Subcutaneous abdominal adipose tissue (tissue), 5 donors: ENCODE results near the gene MBD4.

Experiments used
- H3K27ac ChIP-seq: one replicate; pipeline ENCODE4 v1.7.0; 2013; ENCODE audit warnings: low read depth, mild to moderate bottlenecking, inconsistent platforms, low read length, moderate library complexity
- H3K27me3 ChIP-seq, 5 donors: one replicate each; pipeline ENCODE4 v1.7.0; 2013; ENCODE audit warnings: low read length in 5 of 5, inconsistent platforms in 1 of 5; ENCODE audit not compliant: control insufficient read depth in 5 of 5, insufficient read depth in 4 of 5
- H3K36me3 ChIP-seq, 5 donors: one replicate each; pipeline ENCODE4 v1.7.0; 2013; ENCODE audit warnings: low read length in 5 of 5; ENCODE audit not compliant: control insufficient read depth in 5 of 5, insufficient read depth in 5 of 5
- H3K4me1 ChIP-seq, 5 donors: one replicate each; pipeline ENCODE4 v1.7.0; 2013; ENCODE audit warnings: low read length in 5 of 5, mild to moderate bottlenecking in 3 of 5, moderate library complexity in 1 of 5; ENCODE audit not compliant: control insufficient read depth in 5 of 5, insufficient read depth in 5 of 5
- H3K4me3 ChIP-seq, 5 donors: one replicate each; pipeline ENCODE4 v1.7.0; 2013; ENCODE audit warnings: low read length in 5 of 5, low read depth in 1 of 5
- H3K9ac ChIP-seq, 5 donors: one replicate each; pipeline ENCODE4 v1.7.0; 2013; ENCODE audit warnings: low read length in 5 of 5, mild to moderate bottlenecking in 4 of 5, moderate library complexity in 3 of 5
- H3K9me3 ChIP-seq, 5 donors: one replicate each; pipeline ENCODE4 v1.7.0; 2013; ENCODE audit warnings: low read length in 5 of 5; ENCODE audit not compliant: control insufficient read depth in 5 of 5
- donor health status: healthy.
- donor health status: healthy.
- donor health status: healthy.
- donor health status: healthy.
- donor health status: healthy.

The MBD4 gene

DNA sequence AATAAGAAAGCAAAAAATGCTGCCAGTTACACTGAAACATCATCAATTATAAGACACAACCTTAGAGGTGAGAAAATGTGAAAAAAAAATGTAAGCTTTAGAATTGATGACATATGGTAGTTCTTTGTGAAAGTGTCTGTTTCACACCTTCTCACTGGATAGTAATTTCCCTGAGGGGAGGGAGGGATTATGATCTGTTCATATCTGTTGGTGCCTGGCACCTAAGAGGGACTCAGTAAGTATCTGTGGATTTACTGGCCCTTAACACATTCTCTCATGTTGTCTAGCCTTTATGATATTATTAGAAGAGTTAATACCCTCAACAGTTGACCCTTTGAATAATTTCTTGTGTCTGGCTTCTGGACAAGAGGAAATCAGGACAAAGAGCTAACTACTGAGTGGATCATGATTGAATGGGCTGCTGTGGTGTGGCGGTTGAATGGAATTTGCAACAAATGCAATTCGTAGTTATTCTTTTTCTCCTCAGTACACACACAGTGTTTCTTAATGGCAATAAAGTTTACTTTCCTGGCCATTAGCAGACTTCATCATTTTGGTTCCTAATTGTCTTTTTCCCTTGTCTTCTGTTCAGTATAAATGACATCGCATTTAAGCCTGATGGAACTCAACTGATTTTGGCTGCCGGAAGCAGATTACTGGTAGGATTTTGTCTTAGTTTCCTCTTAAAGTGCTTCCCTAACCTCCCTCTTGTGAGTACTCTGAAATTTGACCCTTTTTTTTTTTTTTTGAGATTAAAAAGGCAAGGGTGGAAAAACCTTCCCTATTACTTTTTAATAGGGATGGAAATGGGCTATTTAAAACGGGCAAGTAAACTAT lies 9.7 kb upstream of the MBD4 start:
- Histone ChIP-seq H3K27ac (peak overlapping the region; percentile 5), H3K9me3 (no peaks in the 10 kb centered on the region), H3K4me1 (peaks cover 3 to 22% (median 12%) of the 10 kb centered on the region in 5 donors), H3K27me3 (no peaks in the 10 kb centered on the region), H3K9ac (peak overlapping the region in 1 of 5 donors; percentile 28), H3K36me3 (peaks cover 4 to 27% (median 19%) of the 10 kb centered on the region in 5 donors), H3K4me3 (peak overlapping the region in 1 of 5 donors; percentile 10)

DNA sequence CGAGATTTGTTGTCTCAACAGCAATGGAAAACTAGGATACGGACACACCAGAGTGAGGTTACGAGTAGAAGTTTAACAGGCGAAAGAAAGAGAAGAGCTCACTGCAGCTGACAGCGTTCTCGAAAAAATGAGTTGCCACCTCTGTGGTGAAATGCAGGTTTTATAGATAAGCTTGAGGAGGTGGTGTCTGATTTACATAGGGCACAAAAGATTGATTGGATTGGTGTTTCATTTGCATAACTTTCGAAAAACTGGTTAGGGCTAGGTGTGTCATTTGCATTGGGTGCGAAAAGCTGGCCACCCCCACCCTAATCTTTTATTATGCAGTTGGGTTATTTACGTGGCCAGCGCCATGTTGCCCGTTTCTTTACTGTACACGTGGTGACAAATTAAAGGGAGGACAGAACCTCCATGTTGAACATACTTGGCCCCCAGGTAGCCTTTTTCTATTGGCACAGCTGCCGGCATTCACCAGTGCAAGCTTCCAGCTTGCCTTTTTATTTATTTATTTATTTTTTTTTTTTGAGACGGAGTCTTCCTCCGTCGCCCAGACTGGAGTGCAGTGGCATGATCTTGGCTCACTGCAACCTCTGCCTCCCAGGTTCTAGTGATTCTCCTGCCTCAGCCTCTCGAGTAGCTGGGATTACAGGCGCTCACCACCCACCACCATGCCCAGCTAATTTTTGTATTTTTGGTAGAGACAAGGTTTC lies 8.6 kb upstream of the MBD4 start:
- H3K36me3 ChIP-seq, result peaks cover 4 to 16% (median 15%) of the 10 kb centered on the region in 5 donors
- no peaks in the 10 kb centered on the region for H3K9me3 ChIP-seq
- H3K27me3 ChIP-seq, result no peaks in the 10 kb centered on the region
- H3K4me1 ChIP-seq, result peaks cover 3 to 32% (median 22%) of the 10 kb centered on the region in 5 donors
- no peak overlapping the region for H3K9ac ChIP-seq
- no peak overlapping the region for H3K4me3 ChIP-seq
- no peak overlapping the region for H3K27ac ChIP-seq

DNA sequence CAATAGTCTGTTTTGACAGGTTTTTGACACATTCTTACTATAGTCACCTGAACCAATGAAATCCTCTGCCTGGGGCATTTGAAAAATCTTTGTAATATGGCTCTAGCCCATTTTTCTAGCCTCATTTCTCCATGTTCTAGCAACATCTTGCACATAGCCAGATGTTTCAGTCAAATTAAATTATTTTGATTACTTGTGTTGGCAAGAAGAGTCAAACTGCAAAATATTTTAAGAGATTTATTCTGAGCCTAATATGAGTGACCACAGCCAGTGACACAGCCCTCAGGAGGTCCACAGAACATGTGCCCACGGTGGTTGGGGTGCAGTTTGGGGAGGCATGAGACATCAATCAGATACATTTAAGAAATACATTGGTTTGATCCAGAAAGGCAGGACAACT lies 7.2 kb upstream of the MBD4 start:
- no peak overlapping the region for H3K27ac ChIP-seq
- no peak overlapping the region for H3K9ac ChIP-seq
- H3K4me1 ChIP-seq, result peaks cover 12 to 46% (median 36%) of the 10 kb centered on the region in 5 donors
- H3K27me3 ChIP-seq, result no peaks in the 10 kb centered on the region
- H3K4me3 ChIP-seq, result no peak overlapping the region
- no peaks in the 10 kb centered on the region for H3K9me3 ChIP-seq
- H3K36me3 ChIP-seq, result peaks cover 2 to 4% (median 2%) of the 10 kb centered on the region in 5 donors

DNA sequence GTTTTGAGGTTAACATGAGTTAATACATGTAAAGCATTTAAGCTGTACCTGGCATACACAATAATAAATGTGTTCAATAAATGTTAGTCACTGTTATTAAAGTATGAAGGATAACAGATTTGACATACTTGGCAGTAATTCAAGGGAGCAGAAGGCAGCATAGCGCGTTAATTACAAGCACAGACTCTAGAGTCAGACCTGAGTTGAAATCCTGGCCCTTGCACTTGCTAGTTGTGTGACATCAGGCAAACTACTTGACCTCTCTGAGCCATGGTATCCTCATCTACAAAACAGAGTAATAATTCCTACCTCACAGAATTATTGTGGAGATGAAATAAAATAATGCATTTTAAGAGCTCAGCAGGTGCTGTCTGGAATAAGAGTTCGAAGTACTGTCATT lies 5.7 kb upstream of the MBD4 start:
- Histone ChIP-seq H3K4me1 (peaks cover 20 to 61% (median 51%) of the 10 kb centered on the region in 5 donors), H3K9me3 (no peaks in the 10 kb centered on the region), H3K9ac (no peak overlapping the region), H3K36me3 (no peaks in the 10 kb centered on the region), H3K27me3 (no peaks in the 10 kb centered on the region), H3K4me3 (no peak overlapping the region), H3K27ac (no peak overlapping the region)

DNA sequence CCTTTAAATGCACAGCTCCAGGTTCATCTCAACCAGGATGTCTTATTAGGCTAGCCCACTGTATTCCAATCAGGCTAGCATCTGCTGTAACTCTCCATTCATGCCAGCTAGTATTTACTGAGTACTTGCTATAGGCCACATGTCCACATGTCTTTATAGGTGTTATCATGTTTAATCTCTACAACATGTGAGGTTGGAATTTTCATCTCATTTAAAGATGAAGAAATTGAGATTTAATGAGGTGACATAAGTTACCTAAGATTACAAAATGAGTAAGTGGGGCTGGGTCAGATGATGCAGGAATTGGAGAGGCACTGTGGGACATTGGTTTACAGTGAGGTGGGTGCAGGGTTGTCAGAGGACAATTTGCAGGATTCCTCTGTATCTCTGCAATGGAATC lies 3.2 kb upstream of the MBD4 start:
- peak overlapping the region in 3 of 5 donors; percentile 2 to 86 (median 57) for H3K9ac ChIP-seq
- peak overlapping the region; percentile 70 for H3K27ac ChIP-seq
- no peak overlapping the region for H3K4me3 ChIP-seq
- peaks cover 18 to 60% (median 57%) of the 10 kb centered on the region in 5 donors for H3K4me1 ChIP-seq
- no peaks in the 10 kb centered on the region for H3K27me3 ChIP-seq
- H3K36me3 ChIP-seq, result peaks cover 0 to 2% (median 0%) of the 10 kb centered on the region in 5 donors
- H3K9me3 ChIP-seq, result no peaks in the 10 kb centered on the region

DNA sequence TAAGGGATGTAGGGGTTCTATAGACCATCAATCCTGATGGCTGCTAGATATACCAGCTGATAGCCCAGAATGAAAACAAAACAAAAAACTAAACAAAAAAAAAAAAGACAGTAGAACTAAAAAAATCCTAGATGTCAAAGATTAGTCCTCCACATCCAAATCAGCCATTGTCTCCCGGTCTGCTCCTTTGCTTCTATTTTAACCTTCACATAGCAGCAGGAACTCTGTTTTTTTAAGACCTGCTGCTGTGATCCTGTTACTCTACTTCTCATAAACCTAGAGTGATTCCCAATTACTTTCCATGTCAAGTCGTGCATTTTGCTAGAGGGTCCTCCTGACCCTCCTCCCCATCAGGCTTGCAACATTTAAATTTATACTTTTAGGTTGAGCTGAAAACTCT lies 2.7 kb upstream of the MBD4 start:
- Histone ChIP-seq H3K27ac (peak overlapping the region; percentile 70), H3K9me3 (no peaks in the 10 kb centered on the region), H3K4me1 (peaks cover 18 to 62% (median 57%) of the 10 kb centered on the region in 5 donors), H3K27me3 (no peaks in the 10 kb centered on the region), H3K9ac (peak overlapping the region in 3 of 5 donors; percentile 49 to 86 (median 57)), H3K4me3 (no peak overlapping the region), H3K36me3 (peaks cover 2 to 6% (median 4%) of the 10 kb centered on the region in 5 donors)

DNA sequence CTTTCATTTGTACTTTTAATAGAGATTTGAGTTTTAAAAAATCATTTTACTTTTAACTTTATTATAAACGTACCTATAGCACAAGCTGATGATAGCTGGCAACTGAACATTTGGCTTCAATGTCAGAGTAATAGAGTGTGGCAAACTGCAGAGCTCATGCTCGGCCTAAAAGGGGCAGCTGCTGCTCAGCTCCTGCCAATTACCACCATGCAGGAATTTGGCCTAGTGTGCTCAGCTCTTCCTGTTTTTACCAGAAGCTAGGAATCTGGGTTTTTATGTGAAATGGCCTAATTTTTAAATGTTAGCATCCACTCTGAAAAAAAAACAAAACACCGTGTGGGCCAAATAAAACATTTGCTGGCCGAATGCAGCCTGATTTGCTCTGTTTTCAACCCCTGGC lies 2.0 kb upstream of the MBD4 start:
- H3K9me3 ChIP-seq, result no peaks in the 10 kb centered on the region
- H3K27me3 ChIP-seq, result no peaks in the 10 kb centered on the region
- H3K36me3 ChIP-seq, result peaks cover 7 to 12% (median 11%) of the 10 kb centered on the region in 5 donors
- peaks cover 18 to 62% (median 57%) of the 10 kb centered on the region in 5 donors for H3K4me1 ChIP-seq
- H3K4me3 ChIP-seq, result peak overlapping the region in 1 of 5 donors; percentile 98
- H3K27ac ChIP-seq, result peak overlapping the region; percentile 70
- H3K9ac ChIP-seq, result peak overlapping the region; percentile 49 to 86 (median 73)

DNA sequence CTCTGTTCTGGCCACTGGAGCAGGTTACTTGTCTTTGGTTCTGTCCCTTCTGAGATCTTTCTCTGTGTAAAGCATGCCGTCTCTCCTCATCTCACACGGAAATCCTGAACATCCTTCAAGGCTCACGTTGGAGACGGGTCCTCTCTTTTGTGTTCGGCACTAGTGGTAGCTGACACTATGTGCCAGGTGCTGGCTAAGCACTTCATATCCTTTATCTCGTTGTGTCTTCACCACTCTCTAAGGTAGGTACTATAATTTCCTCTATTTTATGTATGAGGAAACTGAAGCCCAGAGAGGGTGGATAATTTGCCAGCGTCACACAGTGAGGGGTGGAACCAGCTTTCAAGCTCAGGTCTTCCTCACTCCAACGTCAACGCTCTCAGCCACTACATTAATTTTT lies 1.5 kb upstream of the MBD4 start:
- Histone ChIP-seq H3K27me3 (no peaks in the 10 kb centered on the region), H3K27ac (peak overlapping the region; percentile 70), H3K9me3 (no peaks in the 10 kb centered on the region), H3K9ac (peak overlapping the region; percentile 29 to 90 (median 73)), H3K4me1 (peaks cover 18 to 64% (median 60%) of the 10 kb centered on the region in 5 donors), H3K4me3 (peak overlapping the region; percentile 6 to 98 (median 90)), H3K36me3 (peaks cover 11 to 18% (median 17%) of the 10 kb centered on the region in 5 donors)

DNA sequence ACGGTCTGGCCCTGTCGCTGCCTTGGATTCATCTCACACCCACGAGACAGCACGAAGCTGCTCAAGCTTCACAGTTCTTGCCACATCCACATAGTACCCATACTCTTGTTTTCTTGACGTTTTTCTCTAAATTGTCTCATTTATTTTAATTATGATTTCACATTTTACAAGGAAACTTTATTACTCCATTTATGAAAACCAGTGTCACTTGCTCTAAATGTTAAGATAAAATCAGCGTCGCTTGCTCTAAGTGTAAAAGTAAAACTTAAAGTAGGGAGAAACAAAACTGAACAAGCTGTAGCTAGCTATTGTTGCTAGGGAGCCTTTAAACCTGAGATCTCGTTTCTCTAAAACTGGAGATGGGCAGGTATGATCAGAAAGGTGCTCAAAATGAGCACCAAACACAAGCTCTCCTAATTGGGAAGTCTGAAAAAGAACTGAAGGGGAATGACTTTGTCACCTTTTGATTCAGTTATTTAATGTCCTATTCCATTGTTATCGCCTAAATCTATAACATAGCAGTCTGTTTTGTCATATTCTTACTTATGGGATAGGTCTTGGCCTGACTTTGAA lies 956 bp upstream of the MBD4 start:
- H3K9me3 ChIP-seq, result no peaks in the 10 kb centered on the region
- H3K27me3 ChIP-seq, result no peaks in the 10 kb centered on the region
- peak overlapping the region; percentile 70 for H3K27ac ChIP-seq
- H3K36me3 ChIP-seq, result peaks cover 15 to 22% (median 18%) of the 10 kb centered on the region in 5 donors
- peak overlapping the region; percentile 58 to 90 (median 73) for H3K9ac ChIP-seq
- peaks cover 18 to 67% (median 60%) of the 10 kb centered on the region in 5 donors for H3K4me1 ChIP-seq
- peak overlapping the region; percentile 56 to 98 (median 90) for H3K4me3 ChIP-seq
